Right kidney (tissue), 9 donors: ENCODE data around the gene METTL18.
"Not testable (repeated sequence)": the region's sequence is repeated elsewhere in the genome, so short reads cannot be mapped to it uniquely, and the experiment has no call there.

Experiments
- DNase-seq: peaks from one replicate; pipeline ENCODE4 v3.0.0-alpha.2; 2016
- long read RNA-seq, 8 donors: transcript quantifications; one replicate each; lab custom pipeline, GENCODE V29; 2026

Gene METTL18
- long read RNA-seq, donor 1, transcript METTL18-202 (2 exons, 1,521 nt) = major isoform, 7 of 11 reads
- long read RNA-seq, donor 1, partial matches to known transcripts = 0 of 11 reads
- long read RNA-seq, donor 1, other reads (novel, unspliced or antisense) = 0 of 11 reads
- long read RNA-seq, donor 2, transcript METTL18-202 (2 exons, 1,521 nt) = major isoform, 5 of 5 reads
- long read RNA-seq, donor 2, partial matches to known transcripts = 0 of 5 reads
- long read RNA-seq, donor 2, other reads (novel, unspliced or antisense) = 0 of 5 reads
- long read RNA-seq, donor 3, transcript METTL18-202 (2 exons, 1,521 nt) = major isoform, 5 of 5 reads
- long read RNA-seq, donor 3, partial matches to known transcripts = 0 of 5 reads
- long read RNA-seq, donor 3, other reads (novel, unspliced or antisense) = 0 of 5 reads
- long read RNA-seq, donor 4, transcript METTL18-202 (2 exons, 1,521 nt) = major isoform, 5 of 6 reads
- long read RNA-seq, donor 4, partial matches to known transcripts = 0 of 6 reads
- long read RNA-seq, donor 4, other reads (novel, unspliced or antisense) = 0 of 6 reads
- long read RNA-seq, donor 5, transcript METTL18-202 (2 exons, 1,521 nt) = major isoform, 9 of 11 reads
- long read RNA-seq, donor 5, partial matches to known transcripts = 0 of 11 reads
- long read RNA-seq, donor 5, other reads (novel, unspliced or antisense) = 0 of 11 reads
- long read RNA-seq, donor 6, transcript METTL18-202 (2 exons, 1,521 nt) = major isoform, 7 of 7 reads
- long read RNA-seq, donor 6, partial matches to known transcripts = 0 of 7 reads
- long read RNA-seq, donor 6, other reads (novel, unspliced or antisense) = 0 of 7 reads
- long read RNA-seq, donor 7, transcript METTL18-202 (2 exons, 1,521 nt) = major isoform, 10 of 14 reads
- long read RNA-seq, donor 7, partial matches to known transcripts = 0 of 14 reads
- long read RNA-seq, donor 7, other reads (novel, unspliced or antisense) = 0 of 14 reads
- long read RNA-seq, donor 8, transcript METTL18-202 (2 exons, 1,521 nt) = major isoform, 5 of 13 reads
- long read RNA-seq, donor 8, partial matches to known transcripts = 8 of 13 reads
- long read RNA-seq, donor 8, other reads (novel, unspliced or antisense) = 0 of 13 reads

DNA sequence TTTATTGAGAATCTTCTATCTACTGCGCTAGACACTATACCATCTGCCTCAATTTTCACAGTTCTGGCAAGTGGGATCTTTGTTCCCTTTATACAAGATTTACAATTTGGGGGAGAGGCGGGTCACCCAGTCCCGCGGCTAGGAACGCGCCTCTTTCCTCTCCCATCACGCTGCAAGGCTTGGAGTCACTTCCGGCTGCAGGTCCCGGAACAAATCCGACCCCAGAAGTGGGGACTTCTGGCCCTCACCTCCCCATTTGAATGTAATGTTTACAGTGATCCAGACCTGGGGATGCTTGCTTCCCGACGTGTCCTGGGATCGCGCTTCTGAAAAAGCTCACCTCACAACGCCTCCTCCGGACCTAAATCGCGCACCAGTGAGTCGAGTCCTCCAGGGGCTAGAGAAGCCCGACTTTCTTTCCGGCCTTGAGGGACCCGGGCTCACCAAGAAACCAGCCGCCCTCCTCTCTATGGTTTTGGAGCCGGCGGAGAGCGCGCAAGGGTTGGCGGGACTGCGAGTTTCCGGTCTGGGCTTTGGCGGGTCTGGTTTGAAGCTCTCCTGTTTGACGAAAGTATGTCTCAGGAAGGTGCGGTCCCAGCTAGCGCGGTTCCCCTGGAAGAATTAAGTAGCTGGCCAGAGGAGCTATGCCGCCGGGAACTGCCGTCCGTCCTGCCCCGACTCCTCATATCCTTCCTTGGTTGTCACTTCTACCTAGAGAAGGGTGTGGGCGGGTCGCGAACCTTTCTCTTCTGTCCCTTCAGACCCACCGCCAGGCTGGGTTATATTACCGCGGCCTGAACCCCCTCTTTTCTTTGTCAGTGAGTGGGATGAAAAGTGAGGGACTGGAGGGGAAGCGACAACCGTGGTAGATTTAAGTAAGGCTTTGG is at the start of gene METTL18:
Gene METTL18, minus strand, starts transcription at position 378 of the 887 bp plus-strand sequence. CDS start 1,212 bp downstream, outside the sequence.
- DNase-seq = peak; percentile 97

DNA sequence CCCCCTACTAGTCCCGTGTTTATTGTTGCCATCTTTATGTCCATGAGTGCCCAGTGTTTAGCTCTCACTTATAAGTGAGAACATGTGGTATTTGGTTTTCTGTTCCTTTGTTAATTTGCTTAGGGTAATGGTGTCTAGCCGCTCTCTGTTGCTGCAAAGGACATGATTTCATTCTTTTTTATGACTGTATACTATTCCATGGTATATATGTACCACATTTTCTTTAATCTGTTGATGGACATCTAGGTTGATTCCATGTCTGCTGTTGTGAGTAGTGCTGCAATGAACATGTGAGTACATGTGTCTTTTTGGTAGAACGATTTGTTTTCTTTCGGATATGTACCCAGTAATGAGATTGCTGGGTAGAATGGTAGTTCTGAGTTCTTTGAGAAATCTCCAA is 44.2 kb upstream of the METTL18 start:
- DNase-seq = no peak

DNA sequence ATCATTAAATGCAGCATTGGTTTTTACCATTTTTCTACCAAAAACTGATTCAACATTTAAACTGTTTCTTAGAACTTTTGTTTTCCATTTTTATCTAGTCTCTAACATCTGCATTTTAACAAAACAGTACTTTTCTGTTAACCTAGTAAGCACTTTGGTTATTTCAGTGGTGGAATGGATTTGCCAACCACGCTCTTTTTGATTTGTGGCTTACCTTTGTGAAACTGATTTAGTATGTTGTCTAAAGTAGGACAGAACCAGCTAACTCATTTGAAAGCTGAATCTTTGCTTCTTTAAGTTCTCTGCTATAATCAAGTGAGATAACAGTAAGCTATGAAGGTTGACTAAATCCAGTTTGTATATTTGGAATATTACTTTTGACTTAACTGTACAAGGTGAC is 41.5 kb upstream of the METTL18 start:
- DNase-seq = no peak

DNA sequence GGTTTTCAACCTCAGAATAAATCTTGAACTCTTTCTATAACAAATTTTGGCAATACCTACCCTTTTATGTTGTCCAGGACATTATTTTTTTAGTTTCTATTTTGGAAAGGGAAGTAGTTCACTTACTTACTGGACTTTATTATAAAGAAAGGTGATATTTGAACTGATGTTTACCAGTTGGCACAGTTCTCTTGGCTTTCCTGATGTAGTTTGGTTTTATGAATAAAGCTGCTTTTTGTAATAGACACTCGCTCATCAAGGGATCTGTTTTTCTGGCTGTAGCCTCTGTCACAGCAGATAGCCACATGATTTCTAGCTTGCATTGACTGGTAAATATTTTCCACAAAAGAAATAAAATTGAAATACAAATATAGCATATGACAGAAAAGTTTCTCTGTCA is 40.9 kb upstream of the METTL18 start:
- no peak for DNase-seq

DNA sequence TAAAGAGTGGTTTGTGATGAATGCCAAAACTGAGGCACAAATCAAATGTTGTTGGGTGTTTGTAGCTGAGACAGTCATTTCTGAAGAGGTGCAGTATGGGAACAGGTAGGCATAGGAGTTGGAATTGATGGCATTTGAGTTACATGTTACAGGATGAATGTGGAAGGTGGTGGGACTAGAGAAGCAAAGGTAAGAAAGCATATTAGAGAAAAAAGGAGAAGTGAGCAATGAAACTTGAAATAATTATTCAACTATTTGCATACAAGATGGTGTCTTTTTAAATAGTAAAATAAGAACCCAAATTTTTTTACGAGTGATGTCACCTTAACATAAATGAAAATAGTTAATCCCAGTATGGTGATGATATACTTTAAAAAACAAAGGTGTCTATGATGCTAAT is 40.2 kb upstream of the METTL18 start:
- DNase-seq = no peak

DNA sequence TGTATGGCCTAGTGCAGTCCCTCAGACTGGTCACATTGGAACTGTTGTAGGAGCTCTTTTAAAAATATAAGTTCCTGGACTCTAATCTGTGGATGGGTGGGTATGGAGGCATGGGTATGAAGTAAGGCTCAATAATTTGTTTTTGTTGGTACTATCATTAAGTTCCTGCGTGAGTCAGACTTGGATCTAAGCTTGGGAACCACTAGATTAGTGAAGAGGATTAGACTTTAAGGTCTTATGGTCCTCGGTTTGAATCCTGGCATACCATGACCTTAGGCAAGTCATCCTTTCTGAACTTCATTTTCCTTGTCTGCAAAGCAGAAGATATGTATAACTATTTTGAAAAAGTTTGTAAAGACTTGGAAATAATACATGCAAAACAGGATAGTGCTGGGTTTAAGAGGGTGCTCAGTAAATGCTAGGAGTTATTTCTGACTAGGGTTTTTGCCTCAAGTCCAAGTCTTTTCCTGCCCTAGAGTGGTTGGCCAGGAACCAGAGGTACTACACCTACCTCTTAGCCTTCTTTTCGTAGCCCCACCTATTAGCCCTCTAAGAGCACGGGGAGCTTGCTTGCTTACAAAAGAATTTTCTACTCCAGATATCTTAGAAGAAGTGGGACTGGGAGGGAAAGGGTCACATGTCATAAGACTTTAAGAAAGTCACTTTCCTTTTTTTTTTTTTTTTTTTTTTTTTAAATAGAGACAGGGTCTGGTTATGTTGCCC is 38.6 kb upstream of the METTL18 start:
- DNase-seq = no peak

DNA sequence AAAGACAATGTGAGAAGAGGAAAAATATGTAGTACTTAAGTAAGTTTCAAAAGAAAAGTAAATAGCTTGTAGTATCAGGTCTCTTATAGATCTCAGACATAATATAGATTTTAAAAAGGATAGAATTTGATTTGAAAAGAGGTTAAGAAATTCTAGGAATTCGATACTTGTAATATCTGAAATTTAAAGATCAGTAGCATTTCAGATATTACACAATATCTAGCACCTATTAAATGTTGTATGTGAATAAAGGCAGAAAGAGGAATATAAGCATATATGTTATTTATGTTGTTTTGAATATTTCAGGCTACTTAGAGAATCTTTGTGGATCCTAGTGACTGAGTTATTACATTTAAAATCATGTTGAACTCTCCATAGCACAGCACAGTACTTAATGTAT is 35.0 kb upstream of the METTL18 start:
- no peak for DNase-seq

DNA sequence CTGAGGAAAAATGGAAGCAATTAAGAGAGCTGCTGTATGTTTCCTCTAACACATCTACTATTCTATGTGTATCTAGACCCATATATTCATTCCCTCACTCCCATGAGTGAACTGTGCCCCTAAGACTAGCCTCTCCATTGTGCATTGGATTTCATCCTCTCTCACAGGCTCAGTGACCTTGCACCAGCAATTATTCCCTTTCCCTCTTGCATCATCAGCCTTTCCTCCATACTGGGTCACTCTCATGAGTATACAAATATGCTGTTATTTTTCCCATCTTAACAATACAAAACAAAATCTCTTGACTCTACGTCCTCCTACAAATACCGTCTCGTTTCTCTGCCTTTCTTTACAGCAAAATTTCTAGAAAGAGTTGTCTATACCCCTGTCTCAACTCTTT is 29.4 kb upstream of the METTL18 start:
- no peak for DNase-seq

DNA sequence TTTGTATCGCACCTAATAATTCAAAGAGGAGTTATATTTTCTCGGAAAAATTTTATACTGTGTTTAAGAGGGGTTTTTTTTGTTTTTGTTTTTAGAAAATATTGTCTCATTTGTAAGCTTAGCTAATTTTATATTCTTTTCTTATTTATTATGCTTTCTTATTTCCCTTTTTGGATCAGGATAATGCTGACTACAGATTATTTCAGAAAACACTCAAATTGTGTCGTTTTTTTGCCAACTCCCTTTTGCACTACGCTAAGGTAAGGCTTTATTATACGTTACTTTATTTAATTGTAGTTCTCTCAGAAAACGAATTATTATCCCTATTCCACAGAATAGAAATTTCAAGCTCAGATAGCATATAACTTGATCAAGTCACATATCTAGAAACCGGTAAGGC is 26.8 kb upstream of the METTL18 start:
- DNase-seq = no peak

DNA sequence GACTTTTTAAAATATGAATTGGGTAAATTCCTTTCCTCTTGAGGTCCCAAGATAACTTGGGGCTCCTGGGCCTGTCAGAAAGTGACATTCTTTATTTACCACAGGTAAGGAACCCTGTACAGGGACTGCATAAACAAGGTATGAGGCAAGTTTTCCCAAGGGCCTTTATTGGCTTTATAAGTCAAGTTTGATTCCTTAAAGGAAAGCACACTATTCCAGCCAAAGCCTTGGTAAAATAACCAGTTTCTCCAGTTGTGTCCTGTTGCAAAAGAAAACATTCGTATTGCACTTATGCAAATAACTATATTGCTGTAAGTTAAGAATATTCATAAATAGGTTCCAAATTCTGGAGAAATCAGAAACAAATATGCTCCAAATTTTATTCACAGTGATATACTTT is 21.9 kb upstream of the METTL18 start:
- no peak for DNase-seq

DNA sequence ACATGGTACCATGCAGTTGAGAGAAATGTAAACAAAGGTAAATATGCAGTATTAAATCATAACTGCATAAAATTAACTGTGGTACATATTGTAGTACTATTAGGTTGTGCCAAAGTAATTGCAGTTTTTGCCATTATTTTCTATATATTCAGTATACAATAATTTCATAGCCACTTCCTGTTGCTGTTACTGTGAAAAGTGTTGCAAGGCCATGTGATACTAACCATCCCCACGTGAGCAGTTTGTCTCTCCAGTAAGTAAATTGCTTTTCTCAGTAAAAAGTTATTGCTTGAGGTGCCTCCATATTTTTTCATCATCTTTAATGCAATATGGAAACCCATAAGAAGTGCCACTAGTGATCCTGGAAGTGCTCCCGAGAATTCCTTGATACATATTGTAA is 19.6 kb upstream of the METTL18 start:
- no peak for DNase-seq

DNA sequence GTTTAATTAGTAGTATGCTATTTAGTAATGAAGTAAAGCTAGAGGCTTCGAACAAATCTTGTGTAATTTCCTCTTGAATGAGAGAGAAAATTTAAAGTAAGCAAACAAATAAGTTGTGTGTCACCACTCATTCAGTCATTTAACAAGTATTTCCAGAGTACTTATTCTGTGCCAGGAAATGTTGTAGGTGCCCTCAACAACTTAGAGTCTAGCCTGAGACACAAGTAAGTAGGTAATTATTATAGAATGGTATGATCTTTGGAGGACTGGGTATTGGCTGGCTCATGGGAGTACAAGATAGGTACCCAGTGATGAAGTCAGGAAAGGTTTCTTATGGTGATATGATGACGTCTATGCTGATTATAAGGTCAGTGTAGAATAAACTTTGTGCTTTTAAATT is 17.4 kb upstream of the METTL18 start:
- DNase-seq = no peak

DNA sequence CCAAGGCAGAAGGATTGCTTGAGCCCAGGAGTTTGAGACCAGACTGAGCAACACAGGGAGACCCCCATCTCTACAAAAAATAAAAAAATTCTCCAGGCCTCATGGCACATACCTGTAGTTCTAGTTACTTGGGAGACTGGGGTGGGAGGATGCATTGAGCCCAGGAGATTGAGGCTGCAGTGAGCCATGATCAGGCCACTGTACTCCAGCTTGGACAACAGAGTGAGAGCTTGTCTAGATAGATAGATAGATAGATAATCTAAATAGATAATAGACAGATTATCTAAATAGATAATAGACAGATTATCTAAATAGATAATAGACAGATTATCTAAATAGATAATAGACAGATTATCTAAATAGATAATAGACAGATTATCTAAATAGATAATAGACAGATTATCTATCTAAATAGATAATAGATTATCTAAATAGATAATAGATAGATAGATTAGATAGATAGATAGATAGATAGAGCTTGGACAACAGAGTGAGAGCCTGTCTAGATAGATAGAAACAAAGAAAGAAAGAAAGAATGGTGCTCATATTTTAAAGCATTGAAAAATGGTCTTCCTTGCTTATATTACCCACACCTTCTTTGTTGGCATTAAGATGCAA is 16.8 kb upstream of the METTL18 start:
- not testable (repeated sequence) for DNase-seq

DNA sequence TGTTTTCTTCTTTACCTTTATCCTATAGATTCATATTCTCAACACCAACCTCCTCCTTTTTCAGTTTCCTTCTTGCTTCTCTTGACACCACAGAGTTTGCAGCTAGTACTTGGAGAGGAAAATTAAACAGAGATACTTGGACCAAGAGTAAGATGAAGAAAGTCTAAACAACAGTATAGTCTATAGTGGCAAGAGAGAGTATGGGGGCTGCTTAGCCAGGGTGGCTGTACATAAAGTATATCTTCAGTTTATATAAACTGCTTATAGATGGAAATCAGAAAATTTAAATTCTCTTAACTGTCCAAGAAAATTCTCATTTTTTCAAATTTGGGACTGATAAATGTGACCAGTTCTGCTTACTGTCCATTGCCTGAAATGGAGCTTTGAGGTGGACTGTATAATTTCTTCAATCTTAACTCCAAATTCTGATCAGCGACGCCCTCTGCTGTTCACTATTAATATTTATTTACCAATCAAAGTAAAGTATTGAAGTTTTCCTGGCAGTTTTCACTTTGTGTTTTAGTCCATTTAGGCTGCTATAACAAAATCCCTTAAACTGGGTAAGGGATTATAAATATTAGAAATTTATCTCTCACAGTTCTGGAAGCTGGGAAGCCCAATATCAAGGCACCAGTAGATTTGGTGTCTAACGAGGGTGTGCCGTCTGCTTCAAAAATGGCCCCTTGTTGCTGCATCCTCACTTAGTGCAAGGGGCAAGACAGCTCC is 14.8 kb upstream of the METTL18 start:
- no peak for DNase-seq

DNA sequence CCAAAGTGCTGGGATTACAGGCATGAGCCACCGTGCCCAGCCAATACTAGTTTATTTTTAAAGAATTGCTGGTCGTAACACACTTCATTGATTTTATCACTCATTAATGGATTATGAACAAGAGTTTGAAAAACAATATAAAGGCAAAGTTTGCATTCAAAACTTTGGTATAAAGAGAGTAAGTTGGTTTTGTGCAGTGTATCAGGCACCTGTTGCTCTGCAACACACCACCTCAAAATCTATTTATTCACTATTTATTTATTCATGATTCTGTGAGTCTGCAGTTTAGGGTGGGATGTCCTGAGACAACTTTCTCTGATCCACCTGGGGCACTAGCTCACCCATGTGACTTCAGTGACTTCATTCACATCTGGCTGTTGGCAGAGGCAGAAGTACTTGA is 10.2 kb upstream of the METTL18 start:
- no peak for DNase-seq

DNA sequence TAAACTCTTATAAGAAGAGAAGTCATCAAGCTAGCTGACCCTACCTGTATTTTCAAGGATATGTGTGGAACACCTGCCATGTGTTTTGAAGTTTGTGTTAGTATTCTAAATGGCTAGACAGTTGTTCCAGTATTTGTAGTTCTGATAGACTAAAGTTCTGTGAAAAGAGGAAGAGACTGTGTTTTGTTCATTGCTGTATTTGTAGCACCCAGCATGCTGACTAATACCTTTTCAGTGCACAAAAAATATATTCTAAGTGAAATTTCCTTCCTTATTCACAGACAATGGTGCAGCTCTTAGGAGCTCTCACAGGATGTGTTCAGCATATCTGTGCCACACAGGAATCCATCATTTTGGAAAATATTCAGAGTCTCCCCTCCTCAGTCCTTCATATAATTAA is 8.2 kb upstream of the METTL18 start:
- no peak for DNase-seq

DNA sequence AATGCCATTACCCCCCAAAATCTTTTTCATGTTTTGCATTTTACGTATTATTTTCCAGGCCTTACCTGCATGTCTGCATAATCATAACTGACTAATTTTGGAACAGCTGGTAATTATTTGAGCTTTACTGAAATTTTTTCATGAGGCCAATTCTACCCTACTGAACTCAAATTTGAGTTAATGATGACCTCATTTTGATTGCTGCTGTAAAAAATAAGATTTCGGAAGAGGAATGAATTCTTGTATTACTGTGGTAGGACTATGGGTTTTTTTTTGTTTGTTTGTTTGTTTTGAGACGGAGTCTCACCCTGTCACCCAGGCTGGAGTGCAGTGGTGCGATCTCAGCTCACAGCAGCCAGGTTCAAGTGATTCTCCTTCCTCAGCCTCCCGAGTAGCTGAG is 2.6 kb upstream of the METTL18 start:
- no peak for DNase-seq

DNA sequence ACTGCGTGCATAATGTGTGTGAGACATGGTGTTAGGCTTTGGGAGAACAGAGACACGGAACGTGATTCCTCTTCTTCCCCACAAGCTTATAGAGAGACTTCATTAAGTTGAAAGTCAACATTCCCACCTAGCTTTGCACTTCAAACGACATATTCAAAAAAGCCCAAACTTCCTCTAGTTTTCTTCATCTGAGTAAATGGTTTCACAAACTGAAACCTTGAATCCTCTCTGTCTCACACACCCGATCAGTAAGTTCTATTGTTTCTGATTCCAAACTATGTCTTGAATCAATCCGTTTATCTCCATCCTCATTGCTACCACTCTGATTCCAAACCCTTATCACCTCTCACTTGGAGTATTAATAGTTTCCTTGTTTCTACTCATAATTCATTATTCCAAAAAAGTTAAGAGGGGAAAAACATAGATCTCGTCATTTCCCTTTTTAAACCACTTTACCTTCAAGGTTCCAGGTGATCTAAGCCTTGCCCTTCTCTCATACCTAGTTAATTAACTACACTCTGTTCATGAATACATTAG is 1.6 kb upstream of the METTL18 start:
- DNase-seq = no peak

DNA sequence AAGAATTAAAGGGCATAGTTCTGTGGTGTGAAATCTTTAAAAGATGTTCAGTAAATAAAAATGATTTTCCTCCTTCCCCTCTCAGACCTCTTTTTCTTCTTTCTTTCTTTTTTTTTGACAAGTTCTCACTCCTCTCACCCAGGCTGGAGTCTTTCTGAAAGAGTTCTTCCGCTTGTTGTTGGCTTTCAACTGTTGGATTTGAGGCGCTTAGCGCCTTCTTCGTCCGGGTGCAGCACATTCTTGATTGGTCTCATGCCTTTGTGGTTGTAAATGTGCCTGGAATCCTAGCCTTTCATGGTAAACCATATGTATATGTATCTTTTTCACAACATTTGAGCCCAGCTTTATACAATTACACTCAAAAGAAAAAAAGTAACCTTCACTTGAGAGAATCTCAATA is 980 bp upstream of the METTL18 start:
- DNase-seq = peak; percentile 10

DNA sequence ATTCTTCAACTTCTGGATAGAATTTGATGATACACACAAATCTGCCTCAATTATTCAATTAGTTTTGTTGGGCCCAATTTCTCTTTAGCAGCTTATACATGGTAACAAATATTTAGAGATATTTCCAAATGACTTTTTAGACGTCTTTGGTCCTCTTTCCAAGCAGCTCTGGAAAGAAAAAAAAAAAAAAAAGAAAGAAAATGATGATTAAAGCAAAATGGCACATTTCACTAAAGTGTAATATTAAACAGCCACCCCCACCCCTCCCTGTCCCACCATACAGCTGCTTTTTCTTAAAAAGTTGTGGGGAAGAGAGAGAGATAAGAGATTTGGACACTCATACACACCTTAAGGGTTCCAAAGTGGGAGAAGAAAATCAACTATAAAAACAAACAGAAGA is 977 bp downstream of the METTL18 start:
- no peak for DNase-seq
